Gastroesophageal sphincter (tissue), 4 donors: ENCODE data around the gene GTF3A. TPM values are rescaled to one million over a fixed set of nuclear protein-coding genes. Genes with fewer than 3 reads are reported as not detected.
"Not testable (repeated sequence)": the region's sequence is repeated elsewhere in the genome, so short reads cannot be mapped to it uniquely, and the experiment has no call there.

ENCODE experiments used
- ATAC-seq: fragments of 150-250 bp; one replicate; pipeline ENCODE4 v1.9.1; 2016; ENCODE audit warnings: mild to moderate bottlenecking, moderate library complexity
- H3K27ac ChIP-seq, 4 donors: fragments of 200-600 bp; sonication (generic) in 3 of 4; 1 replicate in 3 of 4; 2 replicates in 1 of 4; pipeline ENCODE4 v1.5.1; 2016 to 2019
- H3K27me3 ChIP-seq: fragments of 200-600 bp; sonication (generic); one replicate; pipeline ENCODE4 v1.5.1; 2019
- H3K36me3 ChIP-seq, 2 donors: fragments of 200-600 bp; sonication (generic); one replicate each; pipeline ENCODE4 v1.5.1; 2019; ENCODE audit warnings: control low read depth in 1 of 2
- H3K4me1 ChIP-seq, 3 donors: fragments of 200-600 bp; sonication (generic); 1 replicate in 2 of 3; 2 replicates in 1 of 3; pipeline ENCODE4 v1.5.1; 2016 to 2019; ENCODE audit warnings: control low read depth in 2 of 3
- H3K4me3 ChIP-seq, 2 donors: fragments of 200-600 bp; sonication (generic); one replicate each; pipeline ENCODE4 v1.5.1; 2019; ENCODE audit warnings: mild to moderate bottlenecking in 1 of 2, moderate library complexity in 1 of 2
- H3K9me3 ChIP-seq, 3 donors: fragments of 200-600 bp; sonication (generic); one replicate each; pipeline ENCODE4 v1.5.1; 2017 to 2019; ENCODE audit warnings: control low read depth in 2 of 3
- EP300 ChIP-seq: sonication (generic); formaldehyde crosslinking; IDR thresholded peaks from one replicate; pipeline ENCODE4 v1.6.1; 2017; ENCODE audit warnings: antibody characterized with exemption, mild to moderate bottlenecking
- POLR2A ChIP-seq, 2 donors: fragments of 450-650 bp; IDR thresholded peaks; one replicate each; pipeline ENCODE4 v1.6.1; 2017; ENCODE audit warnings: antibody characterized with exemption in 2 of 2, mild to moderate bottlenecking in 2 of 2, moderate library complexity in 1 of 2
- POLR2AphosphoS5 ChIP-seq: sonication (generic); formaldehyde crosslinking; IDR thresholded peaks from one replicate; pipeline ENCODE4 v1.6.1; 2017; ENCODE audit warnings: antibody characterized with exemption
- WGBS, 2 donors: methylation state at CpG; one replicate each; pipeline ENCODE4 v1.1.5; 2018; ENCODE audit warnings: low coverage in 1 of 2; 5-methylcytosine and 5-hydroxymethylcytosine counted together
- total RNA-seq, 4 donors: library from RNA; depleted of rRNA; stranded (reverse); fragments of >200 nt; gene quantifications; one replicate each; pipeline ENCODE4 v1.1.0, GENCODE V29; 2016
- TF ChIP-seq, protein P1 (sequence below), 4 experiments: fragments of 200-600 bp in 2 of 4; fragments of 450-650 bp in 2 of 4; sonication (generic) in 1 of 4; IDR thresholded peaks; one replicate each; pipeline ENCODE4 v1.5.1; 2017 to 2019; ENCODE audit warnings: antibody characterized with exemption in 4 of 4, mild to moderate bottlenecking in 2 of 4, moderate library complexity in 2 of 4

GTF3A gene
- total RNA-seq, 4 donors from 2014 or later = 90.5 to 151 (median 120) TPM

DNA sequence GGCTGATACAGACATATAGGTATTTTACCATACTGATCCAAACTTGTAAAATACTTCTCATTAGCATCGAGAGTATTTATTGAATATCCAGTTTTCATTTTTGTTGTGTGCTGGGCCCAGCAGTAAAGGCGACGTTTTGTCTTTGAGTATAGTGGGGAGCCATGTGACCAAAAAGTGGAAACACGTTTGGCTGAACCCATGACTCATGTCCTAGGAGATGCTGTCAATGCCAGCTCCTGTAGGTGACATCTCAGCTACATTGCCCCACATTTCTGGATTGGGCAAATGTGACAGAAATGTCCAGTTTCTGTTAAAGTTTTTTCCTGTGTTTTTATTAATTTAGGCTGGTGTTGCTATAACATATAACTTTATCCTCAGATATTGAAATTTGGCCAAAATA lies 26.1 kb upstream of the GTF3A start:
- H3K9me3 ChIP-seq = no peaks in the 10 kb centered on the region
- no peak for TF ChIP-seq POLR2A (IDR thresholded peaks at IDR 0.05)
- TF ChIP-seq, protein P1, sequence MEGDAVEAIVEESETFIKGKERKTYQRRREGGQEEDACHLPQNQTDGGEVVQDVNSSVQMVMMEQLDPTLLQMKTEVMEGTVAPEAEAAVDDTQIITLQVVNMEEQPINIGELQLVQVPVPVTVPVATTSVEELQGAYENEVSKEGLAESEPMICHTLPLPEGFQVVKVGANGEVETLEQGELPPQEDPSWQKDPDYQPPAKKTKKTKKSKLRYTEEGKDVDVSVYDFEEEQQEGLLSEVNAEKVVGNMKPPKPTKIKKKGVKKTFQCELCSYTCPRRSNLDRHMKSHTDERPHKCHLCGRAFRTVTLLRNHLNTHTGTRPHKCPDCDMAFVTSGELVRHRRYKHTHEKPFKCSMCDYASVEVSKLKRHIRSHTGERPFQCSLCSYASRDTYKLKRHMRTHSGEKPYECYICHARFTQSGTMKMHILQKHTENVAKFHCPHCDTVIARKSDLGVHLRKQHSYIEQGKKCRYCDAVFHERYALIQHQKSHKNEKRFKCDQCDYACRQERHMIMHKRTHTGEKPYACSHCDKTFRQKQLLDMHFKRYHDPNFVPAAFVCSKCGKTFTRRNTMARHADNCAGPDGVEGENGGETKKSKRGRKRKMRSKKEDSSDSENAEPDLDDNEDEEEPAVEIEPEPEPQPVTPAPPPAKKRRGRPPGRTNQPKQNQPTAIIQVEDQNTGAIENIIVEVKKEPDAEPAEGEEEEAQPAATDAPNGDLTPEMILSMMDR (IDR thresholded peaks at IDR 0.05) = no peak
- TF ChIP-seq POLR2AphosphoS5 = no peak
- TF ChIP-seq EP300 = no peak
- peaks cover 10% of the 10 kb centered on the region for H3K27me3 ChIP-seq
- WGBS, 2 donors = 79 to 100% methylated on average over 1 to 4 of the region's 4 CpGs
- no peak for ATAC-seq
- peaks cover 0 to 9% (median 7%) of the 10 kb centered on the region in 3 donors for H3K4me1 ChIP-seq
- H3K4me3 ChIP-seq = no peak overlapping the region
- no peak overlapping the region for H3K27ac ChIP-seq
- H3K36me3 ChIP-seq = no peaks in the 10 kb centered on the region

DNA sequence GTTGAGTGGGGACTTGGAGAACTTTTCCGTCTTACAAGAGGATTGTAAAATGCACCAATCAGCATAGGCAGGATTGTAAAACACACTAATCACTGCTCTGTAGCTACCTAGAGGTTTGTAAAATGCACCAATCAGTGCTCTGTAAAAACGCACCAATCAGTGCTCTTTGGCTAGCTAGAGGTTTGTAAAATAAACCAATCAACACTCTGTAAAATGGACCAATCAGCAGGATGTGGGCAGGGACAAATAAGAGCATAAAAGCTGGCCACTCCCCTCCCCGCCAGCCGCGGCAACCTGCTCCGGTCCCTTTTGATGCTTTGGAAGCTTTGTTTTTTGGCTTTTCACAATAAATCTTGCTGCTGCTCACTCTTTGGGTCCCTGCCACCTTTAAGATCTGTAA lies 24.0 kb upstream of the GTF3A start:
- H3K27me3 ChIP-seq, H3K9me3 ChIP-seq, H3K27ac ChIP-seq, H3K4me3 ChIP-seq, H3K36me3 ChIP-seq, ATAC-seq: not testable (repeated sequence)
- 81 to 86% methylated on average over 6 of the region's 6 CpGs for WGBS, 2 donors
- peaks cover 0 to 19% (median 11%) of the 10 kb centered on the region in 3 donors for H3K4me1 ChIP-seq

DNA sequence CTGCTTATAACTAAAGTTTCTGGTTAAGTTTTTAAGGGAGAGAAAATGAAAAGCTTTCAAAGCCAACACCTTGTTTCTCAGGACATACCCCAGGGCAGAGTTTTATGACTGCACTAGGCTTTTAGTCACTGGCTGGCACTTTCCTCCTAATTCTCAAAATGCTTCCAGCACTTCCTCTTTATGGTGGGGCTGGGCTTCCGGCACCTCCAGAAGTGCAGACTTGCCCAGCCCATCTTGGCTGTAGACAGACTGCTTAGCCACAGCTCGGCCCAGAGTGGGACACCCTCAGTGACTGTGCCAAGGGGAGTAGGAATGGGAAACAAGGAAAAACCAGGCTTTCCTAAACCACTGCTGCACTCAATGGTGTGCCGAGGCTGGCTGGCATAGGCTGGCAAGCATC lies 23.2 kb upstream of the GTF3A start:
- no peak for ATAC-seq
- H3K36me3 ChIP-seq = no peaks in the 10 kb centered on the region
- WGBS, 2 donors = 56 to 72% methylated on average over 3 of the region's 3 CpGs
- H3K4me3 ChIP-seq = no peak overlapping the region
- TF ChIP-seq POLR2A (IDR thresholded peaks at IDR 0.05) (no peak), EP300 (no peak), POLR2AphosphoS5 (no peak)
- TF ChIP-seq, protein P1 (IDR thresholded peaks at IDR 0.05) = no peak
- peaks cover 4% of the 10 kb centered on the region for H3K27me3 ChIP-seq
- no peaks in the 10 kb centered on the region for H3K9me3 ChIP-seq
- H3K4me1 ChIP-seq = peaks cover 0 to 19% (median 11%) of the 10 kb centered on the region in 3 donors
- no peak overlapping the region for H3K27ac ChIP-seq

DNA sequence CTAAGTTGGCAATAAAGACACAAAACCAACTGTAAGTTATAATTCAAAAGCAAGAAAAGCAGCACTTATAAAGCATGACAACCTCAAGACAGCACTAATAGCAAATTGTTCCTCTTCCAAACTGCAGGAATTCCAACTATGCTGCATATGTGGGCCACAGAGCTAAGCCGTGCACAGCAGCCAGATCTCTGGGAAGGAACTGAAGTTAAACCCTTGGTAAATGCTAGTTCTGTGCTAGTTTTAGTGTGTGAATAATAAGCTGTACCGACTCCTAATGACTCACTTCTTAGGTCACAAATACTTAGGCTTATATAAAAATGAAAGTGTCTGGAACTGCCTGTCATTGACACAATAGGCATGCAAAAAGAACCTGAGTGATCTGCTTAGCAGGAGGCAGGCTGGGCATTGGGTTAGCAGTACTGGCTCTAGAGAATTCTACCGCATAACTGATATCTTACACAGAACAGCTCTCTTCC lies 21.2 kb upstream of the GTF3A start:
- no peak overlapping the region for H3K4me3 ChIP-seq
- H3K27ac ChIP-seq = peak overlapping the region in 3 of 4 donors; percentile 69 to 79 (median 75)
- H3K27me3 ChIP-seq = peaks cover 2% of the 10 kb centered on the region
- peaks cover 0 to 19% (median 11%) of the 10 kb centered on the region in 3 donors for H3K4me1 ChIP-seq
- H3K36me3 ChIP-seq = no peaks in the 10 kb centered on the region
- ATAC-seq = peak; percentile 66
- TF ChIP-seq, protein P1 (IDR thresholded peaks at IDR 0.05) = no peak
- TF ChIP-seq POLR2AphosphoS5 = peak; percentile 17
- WGBS, 2 donors = 0 to 17% methylated on average over 2 to 3 of the region's 3 CpGs
- H3K9me3 ChIP-seq = no peaks in the 10 kb centered on the region

DNA sequence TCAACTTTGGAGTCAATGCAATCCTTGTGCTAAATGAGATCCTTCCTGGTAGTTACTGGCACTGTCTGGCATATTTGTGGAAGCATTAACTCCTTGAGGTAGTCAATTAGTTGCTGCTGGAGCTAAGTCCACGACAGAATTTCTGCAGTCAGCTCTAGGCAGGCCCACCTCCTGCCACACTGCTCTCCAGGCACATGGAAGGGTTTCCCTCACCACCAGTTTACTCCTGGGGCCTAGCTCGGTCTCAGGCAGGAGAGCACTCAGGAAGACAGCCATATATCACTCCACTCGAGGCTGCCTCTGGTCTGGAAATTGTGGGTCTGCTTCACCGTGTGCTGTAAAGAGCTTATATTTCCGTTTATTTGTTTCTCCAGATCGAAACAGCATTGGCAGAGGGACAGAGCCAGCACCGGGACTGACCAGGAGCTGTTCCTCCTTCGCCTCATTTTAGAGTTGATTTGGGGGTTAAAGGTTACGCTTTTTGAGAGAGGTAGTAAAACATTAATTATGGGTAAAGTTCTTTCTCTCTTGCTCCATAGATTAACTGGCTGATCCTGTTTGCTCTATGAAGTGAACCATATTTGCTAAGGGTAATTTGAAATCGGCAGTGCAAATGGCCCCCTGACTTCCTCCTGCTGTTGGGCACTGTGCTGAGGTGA lies 20.6 kb upstream of the GTF3A start:
- ATAC-seq = no peak
- 67 to 70% methylated on average over 7 to 8 of the region's 10 CpGs for WGBS, 2 donors
- H3K27me3 ChIP-seq = peaks cover 6% of the 10 kb centered on the region
- H3K27ac ChIP-seq = peak overlapping the region in 3 of 4 donors; percentile 69 to 79 (median 75)
- no peaks in the 10 kb centered on the region for H3K36me3 ChIP-seq
- H3K4me1 ChIP-seq = peaks cover 0 to 19% (median 11%) of the 10 kb centered on the region in 3 donors
- TF ChIP-seq EP300 (no peak), POLR2AphosphoS5 (no peak), POLR2A (IDR thresholded peaks at IDR 0.05) (no peak)
- TF ChIP-seq, protein P1 (IDR thresholded peaks at IDR 0.05) = no peak
- H3K4me3 ChIP-seq = no peak overlapping the region
- H3K9me3 ChIP-seq = no peaks in the 10 kb centered on the region
